Posterior cingulate gyrus (tissue), 11 donors: Measurements from ENCODE around the gene SLC25A12.

Experiments
- DNase-seq, 10 donors: peaks; one replicate each; pipeline versions ENCODE4 v3.0.0 to v3.0.0-alpha.2; 2020 to 2021; ENCODE audit warnings: mixed read lengths in 3 of 10
- intact Hi-C: fragments of 100-400 bp; cut with DNase I; formaldehyde crosslinking; loops from one replicate; pipeline ENCODE4 v1.15.1; 2023

Gene SLC25A12

DNA sequence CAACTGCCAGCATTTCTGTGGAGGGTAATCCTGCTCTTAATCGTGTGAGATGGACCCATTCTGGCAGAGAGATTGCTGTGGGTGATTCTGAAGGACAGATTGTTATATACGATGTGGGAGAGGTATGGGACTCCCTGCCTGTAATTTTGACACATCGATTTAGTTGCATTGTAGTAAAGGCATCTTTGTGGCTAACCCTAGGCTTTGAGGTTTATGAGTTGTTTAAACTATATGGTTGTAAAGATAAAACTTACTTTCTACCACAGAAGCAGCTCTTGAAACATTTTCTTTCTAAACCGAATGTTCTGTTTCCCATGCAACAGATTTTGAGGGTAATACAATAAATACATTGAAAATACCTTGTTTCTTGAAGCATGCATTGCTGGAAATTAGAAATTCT lies 148.2 kb downstream of the SLC25A12 start:
- DNase-seq: no peak
- intact Hi-C loops: no loop called here

DNA sequence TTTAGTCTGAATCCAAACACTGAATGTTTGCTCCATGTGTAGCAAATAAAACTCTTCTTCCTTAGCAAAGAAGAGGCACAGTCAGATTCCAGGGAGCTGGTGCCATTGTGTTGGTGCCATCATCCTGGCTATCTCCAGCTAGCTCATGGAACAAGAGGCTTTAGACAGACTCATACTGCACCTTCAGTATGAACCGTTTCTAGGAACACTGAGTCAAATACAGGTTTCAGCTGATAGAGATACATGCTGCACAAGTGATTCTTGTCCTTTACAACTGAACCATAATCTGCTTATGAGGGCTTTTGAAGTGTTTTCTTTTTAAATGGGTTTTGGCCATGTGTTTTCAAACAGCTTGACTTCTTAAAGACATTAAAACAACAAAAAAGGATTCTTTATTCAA lies 148.9 kb downstream of the SLC25A12 start:
- intact Hi-C loops: no loop called here
- DNase-seq: no peak

DNA sequence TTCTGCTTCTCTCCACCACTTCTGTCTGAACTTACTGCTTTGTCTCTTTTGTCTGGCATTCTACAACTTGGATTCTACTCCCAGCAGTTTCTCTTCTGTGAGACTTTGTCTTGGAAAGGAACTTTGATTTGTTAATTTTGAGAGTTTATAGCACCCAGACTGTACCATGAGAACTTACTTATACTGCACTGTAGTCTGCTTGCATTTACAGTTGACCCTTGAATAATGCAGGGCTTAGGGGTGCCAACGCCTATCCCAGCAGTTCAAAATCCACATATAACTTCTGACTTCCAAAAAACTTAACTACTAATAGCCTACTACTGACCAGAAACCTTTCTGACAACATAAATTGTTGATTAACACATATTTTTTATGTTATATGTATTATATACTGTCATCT lies 151.3 kb downstream of the SLC25A12 start:
- DNase-seq: no peak
- intact Hi-C loops: no loop called here

DNA sequence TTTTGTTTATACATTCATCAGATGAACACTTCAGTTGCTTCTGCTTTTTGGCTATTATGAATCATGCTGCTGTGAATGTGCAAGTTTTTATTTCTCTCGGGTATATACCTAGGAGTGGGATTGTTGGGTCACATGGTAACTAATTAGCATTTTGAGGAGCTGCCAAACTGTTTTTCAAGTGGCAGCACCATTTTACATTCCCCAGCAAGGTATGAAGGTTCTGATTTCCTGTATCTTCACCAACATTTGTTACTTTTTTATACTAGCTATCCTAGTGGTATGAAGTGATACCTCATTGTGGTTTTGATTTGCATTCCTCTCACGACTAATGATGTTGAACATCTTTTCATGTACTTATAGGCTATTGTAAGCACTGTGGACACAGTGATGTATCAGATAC lies 152.9 kb downstream of the SLC25A12 start:
- no peak for DNase-seq
- intact Hi-C loops: no loop called here

DNA sequence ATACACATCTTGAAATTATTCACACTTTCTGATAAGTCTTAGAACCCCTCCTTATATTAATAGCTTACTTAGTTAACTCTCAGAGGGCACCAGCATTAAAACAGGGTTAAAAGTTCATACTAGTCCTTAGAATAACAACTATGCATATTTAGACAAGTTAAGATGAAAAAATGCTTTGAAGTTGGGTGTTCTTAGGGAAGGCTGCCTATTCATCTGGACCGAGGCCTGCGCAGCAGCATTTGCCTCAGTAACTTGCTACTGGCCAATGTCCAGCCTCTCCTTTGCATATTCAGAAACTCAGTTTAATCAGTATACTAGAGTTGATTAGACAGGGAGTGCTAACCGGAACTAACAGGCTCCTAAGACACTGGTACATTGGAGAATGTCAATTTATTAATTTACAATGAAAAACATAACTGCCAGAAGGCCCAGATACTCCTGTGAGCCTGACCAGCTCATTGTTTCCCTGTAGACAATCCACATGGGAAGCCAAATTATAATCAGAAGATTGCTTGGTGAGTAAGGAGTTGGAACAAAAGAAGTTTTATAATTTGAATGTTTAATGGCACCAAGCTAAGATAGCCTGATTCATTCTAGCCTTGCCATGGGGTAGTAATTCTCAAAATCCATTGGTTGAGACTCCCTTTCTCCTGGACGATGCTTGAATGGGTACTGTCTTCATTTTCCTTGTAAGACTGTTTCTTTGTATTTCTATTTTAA lies 157.9 kb downstream of the SLC25A12 start:
- DNase-seq: no peak
- intact Hi-C loops: no loop called here
